ENCODE measurements around the gene SMAD1.

DNA sequence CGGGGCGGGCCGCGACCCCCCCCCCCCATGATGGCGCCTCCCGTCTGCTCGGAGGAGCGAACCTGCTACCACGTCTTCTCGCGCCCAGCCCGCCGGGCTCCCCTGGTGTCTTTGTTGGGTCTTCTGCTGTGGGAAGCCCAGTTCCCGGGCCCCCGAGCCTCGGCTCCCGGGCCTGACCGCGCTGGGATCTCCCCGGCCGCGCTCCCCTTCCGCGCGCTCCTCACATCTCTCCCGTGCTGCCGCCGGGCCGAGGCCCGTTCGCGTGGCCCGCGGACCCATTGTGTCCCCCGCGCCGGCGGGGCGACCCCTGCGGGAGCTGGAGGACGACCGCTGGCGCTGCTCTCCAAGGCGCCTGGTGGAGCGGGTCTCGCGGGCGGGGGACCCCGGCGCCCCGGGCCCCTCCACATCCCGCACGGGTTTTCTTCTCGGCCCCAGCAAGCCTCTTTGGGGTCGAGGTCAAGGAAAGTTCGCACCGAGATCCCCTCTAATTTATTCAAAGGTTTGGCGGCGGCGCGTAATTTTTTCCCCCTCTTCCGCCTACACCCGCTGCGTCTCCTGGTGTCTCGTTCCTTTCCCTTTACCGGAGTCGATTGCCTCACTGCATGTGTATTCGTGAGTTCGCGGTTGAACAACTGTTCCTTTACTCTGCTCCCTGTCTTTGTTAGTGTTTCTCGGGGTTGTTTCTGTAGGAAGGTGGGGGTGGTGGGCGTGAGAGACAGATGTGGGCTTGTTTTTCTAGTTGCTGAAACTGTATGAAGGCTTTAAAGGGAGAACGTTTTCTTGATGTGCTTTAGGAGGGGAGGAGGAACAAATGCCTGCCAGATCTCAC is 770 bp downstream of the SMAD1 start:
- TF ChIP-seq, protein P1, sequence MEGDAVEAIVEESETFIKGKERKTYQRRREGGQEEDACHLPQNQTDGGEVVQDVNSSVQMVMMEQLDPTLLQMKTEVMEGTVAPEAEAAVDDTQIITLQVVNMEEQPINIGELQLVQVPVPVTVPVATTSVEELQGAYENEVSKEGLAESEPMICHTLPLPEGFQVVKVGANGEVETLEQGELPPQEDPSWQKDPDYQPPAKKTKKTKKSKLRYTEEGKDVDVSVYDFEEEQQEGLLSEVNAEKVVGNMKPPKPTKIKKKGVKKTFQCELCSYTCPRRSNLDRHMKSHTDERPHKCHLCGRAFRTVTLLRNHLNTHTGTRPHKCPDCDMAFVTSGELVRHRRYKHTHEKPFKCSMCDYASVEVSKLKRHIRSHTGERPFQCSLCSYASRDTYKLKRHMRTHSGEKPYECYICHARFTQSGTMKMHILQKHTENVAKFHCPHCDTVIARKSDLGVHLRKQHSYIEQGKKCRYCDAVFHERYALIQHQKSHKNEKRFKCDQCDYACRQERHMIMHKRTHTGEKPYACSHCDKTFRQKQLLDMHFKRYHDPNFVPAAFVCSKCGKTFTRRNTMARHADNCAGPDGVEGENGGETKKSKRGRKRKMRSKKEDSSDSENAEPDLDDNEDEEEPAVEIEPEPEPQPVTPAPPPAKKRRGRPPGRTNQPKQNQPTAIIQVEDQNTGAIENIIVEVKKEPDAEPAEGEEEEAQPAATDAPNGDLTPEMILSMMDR (IDR thresholded peaks at IDR 0.05; ENCODE audit: low read length) = no peak
- TF ChIP-seq EZH2phosphoT487 (IDR thresholded peaks at IDR 0.05; ENCODE audit: low read length) (no peak), EZH2 (optimal IDR thresholded peaks at IDR 0.05; ENCODE audit: low read depth, low read length) (no peak)

Measured in MM.1S (cell line).